Amygdala (tissue), 56 donors: ENCODE measurements around the gene USP4.
"Not testable (repeated sequence)": the region's sequence is repeated elsewhere in the genome, so short reads cannot be mapped to it uniquely, and the experiment has no call there.

Experiments used
- DNase-seq, 56 donors: peaks; one replicate each; lab custom pipeline; 2025; lab: John Stamatoyannopoulos, UW

Gene USP4

GRCh38 chr3:49255718-49256511, 83.9 kb downstream of the USP4 start:
- no peak for DNase-seq

- DNase-seq = no peak
Observed at GRCh38 chr3:49255112-49255511, 84.7 kb downstream of the USP4 start.

GRCh38 chr3:49253512-49253911, 86.3 kb downstream of the USP4 start:
- no peak for DNase-seq

- peak in 1 of 56 donors; percentile 20 for DNase-seq
Observed at GRCh38 chr3:49248840-49249227, 91.0 kb downstream of the USP4 start.

GRCh38 chr3:49244581-49245205, 95.2 kb downstream of the USP4 start:
- DNase-seq = peak in 1 of 56 donors; percentile 33

- not testable (repeated sequence) for DNase-seq
Observed at GRCh38 chr3:49240091-49240490, 99.8 kb downstream of the USP4 start.

- peak in 5 of 56 donors; percentile 10 to 37 (median 27) for DNase-seq
Observed at GRCh38 chr3:49238274-49239127, 101.4 kb downstream of the USP4 start.

GRCh38 chr3:49237344-49237743, 102.5 kb downstream of the USP4 start:
- DNase-seq = no peak

- DNase-seq = no peak
Observed at GRCh38 chr3:49236226-49236625, 103.6 kb downstream of the USP4 start.

GRCh38 chr3:49228817-49229216, 111.0 kb downstream of the USP4 start:
- not testable (repeated sequence) for DNase-seq
